Activated CD8-positive, alpha-beta T cell treated with anti-CD3 and anti-CD28 coated beads, Interleukin-2, amount 10 ng/mL, durations not matched to agents 7 days and 5 days (primary cell): ENCODE data around the gene CD248. TPM values are rescaled to one million over a fixed set of nuclear protein-coding genes. Genes with fewer than 3 reads are reported as not detected.
A peak's percentile ranks its signal among the peaks of the same experiment; 100 is the strongest.

Experiments
- ATAC-seq: fragments of 150-1000 bp; cut with Tn5 transposase; one replicate; pipeline ENCODE4 v1.10.0; 2021; ENCODE audit warnings: moderate library complexity
- CTCF ChIA-PET: fragments of 350-600 bp; sonication (Branson Sonifier 250); formaldehyde crosslinking; loops from one replicate; lab custom pipeline; 2021; ENCODE audit warnings: antibody characterized with exemption; lab: Charles Lee
- POLR2A ChIA-PET: fragments of 350-600 bp; sonication (Branson Sonifier 250); formaldehyde crosslinking; loops from one replicate; lab custom pipeline; 2021; ENCODE audit warnings: antibody characterized with exemption; lab: Charles Lee
- DNase-seq: peaks from one replicate; pipeline ENCODE4 v3.0.0-alpha.2; 2020
- H3K27ac Mint-ChIP-seq: one replicate; pipeline ENCODE4 v1.8.0; 2021; ENCODE audit warnings: mild to moderate bottlenecking, mixed read lengths
- H3K27me3 Mint-ChIP-seq: one replicate; pipeline ENCODE4 v1.8.0; 2021; ENCODE audit warnings: low read depth, mixed read lengths
- H3K36me3 Mint-ChIP-seq: one replicate; pipeline ENCODE4 v1.8.0; 2021; ENCODE audit warnings: low read depth, mixed read lengths
- H3K4me1 Mint-ChIP-seq: one replicate; pipeline ENCODE4 v1.8.0; 2021; ENCODE audit warnings: low read depth, mixed read lengths
- H3K4me3 Mint-ChIP-seq: one replicate; pipeline ENCODE4 v1.8.0; 2021; ENCODE audit warnings: mild to moderate bottlenecking, mixed read lengths
- H3K9me3 Mint-ChIP-seq: one replicate; pipeline ENCODE4 v1.8.0; 2022; ENCODE audit warnings: mixed read lengths; ENCODE audit not compliant: insufficient read depth
- total RNA-seq, 2 experiments: library from RNA; stranded (reverse); gene quantifications; one replicate each; pipeline ENCODE4 v1.2.3, GENCODE V29; 2021

CD248 gene
- total RNA-seq, 2 experiments from 2014 or later: 79.5 to 80.8 TPM

DNA sequence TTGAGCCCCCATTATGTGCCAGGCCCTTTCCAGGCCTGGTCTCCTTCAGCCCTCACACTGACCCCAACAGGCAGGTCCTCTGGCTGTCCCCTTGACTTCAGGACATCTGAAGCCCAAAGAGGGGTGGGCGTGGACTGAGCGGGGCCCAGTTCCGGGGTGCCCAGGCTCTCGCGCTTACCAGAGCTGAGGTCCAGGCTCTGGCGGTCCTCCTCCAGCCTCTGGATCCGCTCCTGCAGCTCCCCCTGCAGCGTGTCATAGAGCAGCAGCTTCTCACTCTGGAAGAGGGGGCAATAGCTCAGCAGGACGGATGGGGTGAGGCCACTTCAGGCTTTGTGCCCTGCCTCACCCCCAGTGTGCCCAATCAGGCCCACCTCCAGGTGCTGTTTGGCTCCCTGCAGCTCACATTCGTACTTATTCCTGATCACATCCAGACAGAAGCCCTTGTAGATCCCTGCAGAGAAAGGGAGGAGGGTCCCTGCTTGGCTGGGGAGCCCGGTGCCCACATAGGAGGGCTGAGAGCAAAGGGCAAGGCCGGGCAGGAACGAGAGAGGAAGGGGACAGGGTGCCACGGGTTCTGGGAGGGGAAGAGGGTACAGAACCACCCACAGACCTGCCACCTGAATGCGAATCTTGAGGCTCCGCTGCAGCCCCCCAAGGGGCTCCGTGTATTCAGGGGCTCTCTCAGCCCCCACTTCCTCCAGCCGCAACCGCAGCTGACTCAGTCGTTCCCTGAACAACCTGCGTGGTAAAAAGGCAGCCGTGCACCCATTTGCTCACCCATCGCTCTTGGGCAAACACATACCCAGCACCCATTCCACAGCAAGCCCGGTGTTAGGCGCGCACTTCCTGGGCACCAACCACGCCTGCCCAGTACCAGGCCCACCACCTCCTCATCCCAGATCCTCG is 24.0 kb upstream of the CD248 start:
- POLR2A ChIA-PET: no interaction called here
- DNase-seq (no peak), ATAC-seq (no peak)
- no peak overlapping the region for H3K27ac Mint-ChIP-seq
- peaks cover 34% of the 10 kb centered on the region for H3K36me3 Mint-ChIP-seq
- no peaks in the 10 kb centered on the region for H3K9me3 Mint-ChIP-seq
- CTCF ChIA-PET: interaction anchor here (1.0 to 7.6 kb wide), 3 partner anchors 29 to 48 kb away, joined by 5 to 79 read pairs (median 25); no protein-coding TSS in a partner anchor
- H3K4me1 Mint-ChIP-seq: peaks cover 66% of the 10 kb centered on the region
- H3K4me3 Mint-ChIP-seq: no peak overlapping the region
- H3K27me3 Mint-ChIP-seq: no peaks in the 10 kb centered on the region

- ChIA-PET CTCF (interaction anchor here (1.0 to 4.0 kb wide), 2 partner anchors 28 to 49 kb away, joined by 5 to 25 read pairs; no protein-coding TSS in a partner anchor), POLR2A (interaction anchor here (1.2 kb wide), 1 partner anchor 28 kb away, joined by 5 read pairs; no protein-coding TSS in a partner anchor)
- Mint-ChIP-seq H3K27ac (no peak overlapping the region), H3K36me3 (peaks cover 34% of the 10 kb centered on the region), H3K4me1 (peaks cover 64% of the 10 kb centered on the region), H3K27me3 (no peaks in the 10 kb centered on the region), H3K4me3 (no peak overlapping the region), H3K9me3 (no peaks in the 10 kb centered on the region)
- ATAC-seq: no peak
- no peak for DNase-seq
These were observed 23.0 kb upstream of the CD248 start for GRCh38 chr11:66339686-66340483.

DNA sequence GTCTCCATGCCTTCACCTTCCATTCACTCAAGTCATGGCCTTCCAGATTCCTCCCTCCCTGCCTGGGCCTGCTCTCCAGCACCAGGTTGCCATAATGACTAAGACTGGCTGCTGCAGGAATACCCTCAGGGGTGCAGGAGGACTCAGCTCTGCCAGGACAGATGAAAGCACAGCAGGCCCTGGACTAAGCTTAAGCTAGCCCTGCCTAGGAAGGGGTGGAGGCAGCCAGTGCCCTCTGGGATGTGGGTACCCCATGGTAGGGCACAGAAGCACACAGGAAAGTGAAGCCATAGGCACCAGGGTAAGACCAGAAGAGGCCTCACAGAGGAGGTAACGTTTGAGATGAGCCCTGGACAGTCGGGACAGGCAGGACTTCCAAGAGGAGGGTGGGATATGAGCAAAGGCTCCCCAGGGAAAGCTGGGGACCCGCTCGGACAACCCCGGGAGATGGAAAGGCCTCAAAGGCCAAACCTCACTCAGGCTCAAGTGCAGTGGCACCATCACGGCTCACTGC is 22.4 kb upstream of the CD248 start:
- Mint-ChIP-seq H3K27me3 (no peaks in the 10 kb centered on the region), H3K4me1 (peaks cover 58% of the 10 kb centered on the region), H3K36me3 (peaks cover 34% of the 10 kb centered on the region), H3K27ac (no peak overlapping the region), H3K9me3 (no peaks in the 10 kb centered on the region), H3K4me3 (no peak overlapping the region)
- no peak for ATAC-seq
- CTCF ChIA-PET: interaction anchor here (4.0 kb wide), 1 partner anchor 27 kb away, joined by 25 read pairs; no protein-coding TSS in a partner anchor
- no peak for DNase-seq
- POLR2A ChIA-PET: interaction anchor here (1.2 kb wide), 1 partner anchor 27 kb away, joined by 5 read pairs; no protein-coding TSS in a partner anchor

DNA sequence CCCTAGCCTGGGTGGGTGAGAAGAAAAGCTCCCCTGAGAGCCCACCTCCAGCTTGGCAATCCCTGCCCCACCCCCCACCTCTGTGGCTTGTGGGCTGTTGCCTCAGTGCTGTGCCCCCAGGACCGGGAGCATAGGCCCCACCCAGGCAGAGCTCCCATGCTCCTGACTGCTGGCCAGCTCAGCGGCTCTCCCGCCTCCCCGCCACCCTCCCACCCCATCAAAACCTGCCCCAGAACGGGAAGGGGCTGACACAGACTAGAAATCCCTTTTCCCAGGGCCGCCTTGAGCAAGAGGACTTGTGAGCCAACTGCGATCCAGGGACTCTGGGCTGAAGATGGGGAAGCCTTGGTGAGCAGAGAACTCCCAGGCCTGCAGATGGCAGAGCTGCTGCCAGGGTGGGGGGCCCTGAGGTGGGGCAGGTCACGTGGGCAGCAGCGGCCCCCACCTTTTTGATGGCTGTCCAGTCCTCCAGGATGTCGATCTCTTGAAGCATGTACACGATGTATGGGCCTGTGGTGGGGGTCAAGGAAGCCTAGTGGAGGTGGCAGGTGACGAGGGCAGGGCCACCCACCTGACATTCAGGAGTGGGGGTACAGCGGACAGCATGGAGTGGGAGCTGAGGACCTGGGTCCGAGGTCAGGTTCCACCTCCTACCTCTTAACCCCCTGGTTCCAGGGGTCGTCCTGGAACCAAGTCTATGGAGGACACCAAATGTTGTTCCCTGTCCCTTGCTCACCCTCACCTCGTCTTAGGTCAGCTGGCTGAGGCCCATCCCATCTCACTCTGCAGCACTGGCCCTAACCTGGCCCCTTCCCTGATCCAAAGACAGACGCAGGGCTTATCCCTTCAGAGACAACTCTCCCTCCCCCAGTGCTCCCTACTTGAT is 21.7 kb upstream of the CD248 start:
- Mint-ChIP-seq H3K4me3 (no peak overlapping the region), H3K4me1 (peaks cover 51% of the 10 kb centered on the region), H3K27ac (peak overlapping the region; percentile 52), H3K36me3 (peaks cover 34% of the 10 kb centered on the region), H3K9me3 (no peaks in the 10 kb centered on the region), H3K27me3 (no peaks in the 10 kb centered on the region)
- POLR2A ChIA-PET: interaction anchor here (1.2 to 1.6 kb wide), 2 partner anchors 26 to 27 kb away, joined by 5 to 7 read pairs; no protein-coding TSS in a partner anchor
- CTCF ChIA-PET: interaction anchor here (0.7 to 4.0 kb wide), 6 partner anchors 10 to 56 kb away, joined by 3 to 25 read pairs (median 3); no protein-coding TSS in a partner anchor
- no peak for ATAC-seq
- DNase-seq: no peak

DNA sequence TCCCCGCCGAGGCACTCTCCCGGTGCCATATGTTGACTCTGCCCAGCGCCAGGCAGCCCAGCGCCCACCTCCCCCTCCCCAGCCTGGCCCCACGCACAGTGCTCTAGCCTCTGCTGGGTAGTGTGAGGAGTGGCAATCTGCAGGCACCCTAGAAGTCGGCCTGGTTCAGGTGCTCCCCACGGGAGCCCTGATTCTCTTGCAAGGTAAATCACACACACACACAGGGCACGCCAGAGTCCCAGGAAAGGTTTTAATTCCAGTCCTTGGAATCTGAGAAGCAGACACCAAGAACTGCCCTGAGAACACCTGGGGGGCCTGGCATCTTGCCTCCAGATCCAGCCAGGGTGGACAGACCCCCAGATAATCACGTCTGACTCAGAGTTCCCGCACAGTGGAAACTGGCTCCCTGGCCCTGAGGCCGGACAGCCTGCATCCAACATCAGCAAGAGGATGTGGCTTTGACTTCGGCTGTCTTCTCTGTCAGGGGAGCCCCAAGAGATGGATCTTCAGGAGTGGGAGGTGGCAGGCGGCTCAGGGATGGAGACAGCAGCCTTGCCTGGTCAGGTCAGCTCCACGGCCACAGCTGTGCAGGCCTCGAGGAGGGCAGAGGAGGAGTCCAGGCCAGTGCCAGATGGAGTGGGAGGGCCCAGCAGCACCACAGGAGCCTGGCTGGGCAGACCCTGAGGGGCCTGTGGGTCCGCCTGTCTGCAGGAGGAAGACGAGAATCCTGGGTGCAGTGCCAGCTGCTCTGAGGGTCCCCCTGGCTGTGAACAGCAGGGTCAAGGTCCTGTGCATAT is 20.5 kb upstream of the CD248 start:
- ATAC-seq (no peak), DNase-seq (no peak)
- ChIA-PET CTCF (interaction anchor here (0.7 to 8.7 kb wide), 8 partner anchors 11 to 55 kb away, joined by 3 to 194 read pairs (median 4); partner anchors contain the start of gene YIF1A), POLR2A (interaction anchor here (1.6 kb wide), 1 partner anchor 25 kb away, joined by 7 read pairs; no protein-coding TSS in a partner anchor)
- Mint-ChIP-seq H3K4me1 (peaks cover 42% of the 10 kb centered on the region), H3K36me3 (peaks cover 34% of the 10 kb centered on the region), H3K4me3 (peak overlapping the region; percentile 50), H3K27ac (peak overlapping the region; percentile 80), H3K27me3 (no peaks in the 10 kb centered on the region), H3K9me3 (no peaks in the 10 kb centered on the region)

DNA sequence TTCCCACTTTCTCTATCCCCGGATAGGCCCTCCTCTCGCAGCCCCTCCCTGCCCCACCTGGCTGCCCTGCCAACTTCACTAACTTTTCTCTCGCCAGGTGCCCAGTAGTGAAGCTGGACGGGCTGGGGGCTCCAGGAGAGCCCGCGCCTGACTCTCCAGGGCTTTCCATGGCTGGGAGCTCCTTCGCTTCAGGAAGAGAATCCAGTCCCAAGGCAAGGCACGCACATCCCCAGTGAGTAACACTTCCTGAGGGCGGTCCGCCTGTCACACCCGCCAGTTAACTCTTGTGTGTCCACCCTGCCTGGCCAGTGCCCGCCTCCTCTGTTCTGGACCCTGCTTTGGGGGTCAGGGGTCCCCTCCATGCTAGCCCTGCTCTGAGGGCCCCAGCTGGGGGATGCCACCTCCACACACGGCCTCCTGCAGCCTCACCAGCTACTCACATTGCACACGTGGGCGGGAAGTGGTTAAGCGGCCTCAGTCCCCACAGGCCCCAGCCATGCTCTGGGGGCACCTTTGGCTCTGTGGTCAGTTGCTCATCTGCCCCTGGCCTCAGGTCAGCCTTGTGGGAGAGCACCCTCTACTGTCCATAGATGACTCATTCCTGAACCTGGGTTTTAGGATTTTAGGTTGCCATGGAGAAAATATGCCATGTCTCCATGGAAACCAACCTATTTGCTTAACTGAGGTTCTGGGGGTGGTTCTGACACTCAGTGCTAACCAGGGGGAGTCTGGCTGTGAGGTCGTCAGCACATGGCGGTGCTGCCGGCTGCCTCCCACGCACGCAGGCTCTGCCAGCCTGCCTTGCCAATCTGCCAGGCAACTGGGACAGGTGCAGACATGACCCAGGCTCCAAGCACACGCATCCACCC is 19.6 kb upstream of the CD248 start, which contains the start of gene RIN1:
RIN1 (minus strand) TSS at position 201 of the 869 bp plus-strand sequence; CDS start at position 169, 32 bp downstream.
- POLR2A ChIA-PET: interaction anchor here (0.6 to 3.2 kb wide), 5 partner anchors 10 to 836 kb away, joined by 3 to 25 read pairs (median 9); partner anchors contain the start of gene CD248
- Mint-ChIP-seq H3K4me3 (peak within 1 kb of the TSS; percentile 50), H3K27me3 (no peaks in the 10 kb centered on the region), H3K9me3 (no peaks in the 10 kb centered on the region), H3K27ac (peak within 1 kb of the TSS; percentile 80), H3K36me3 (peaks cover 28% of the 10 kb centered on the region), H3K4me1 (peaks cover 40% of the 10 kb centered on the region)
- CTCF ChIA-PET: interaction anchor here (0.5 to 8.7 kb wide), 11 partner anchors 8 to 53 kb away, joined by 3 to 194 read pairs (median 5); partner anchors contain the start of genes BRMS1, CD248 and YIF1A
- ATAC-seq (peak; percentile 80), DNase-seq (peak; percentile 82)

- peak overlapping the region; percentile 43 for H3K27ac Mint-ChIP-seq
- no peaks in the 10 kb centered on the region for H3K9me3 Mint-ChIP-seq
- peak; percentile 2 for ATAC-seq
- ChIA-PET CTCF (interaction anchor here (0.5 to 8.7 kb wide), 13 partner anchors 9 to 54 kb away, joined by 3 to 194 read pairs (median 5); partner anchors contain the start of genes BRMS1, CD248 and YIF1A), POLR2A (interaction anchor here (0.6 to 3.2 kb wide), 6 partner anchors 9 to 836 kb away, joined by 3 to 25 read pairs (median 12); partner anchors contain the start of genes BRMS1 and CD248)
- no peak for DNase-seq
- peaks cover 40% of the 10 kb centered on the region for H3K4me1 Mint-ChIP-seq
- H3K36me3 Mint-ChIP-seq: peaks cover 24% of the 10 kb centered on the region
- H3K4me3 Mint-ChIP-seq: no peak overlapping the region
- no peaks in the 10 kb centered on the region for H3K27me3 Mint-ChIP-seq
These were observed 18.8 kb upstream of the CD248 start for GRCh38 chr11:66335531-66336233.

GRCh38 chr11:66334605-66335442 is 18.0 kb upstream of the CD248 start:
- no peaks in the 10 kb centered on the region for H3K9me3 Mint-ChIP-seq
- ChIA-PET POLR2A (interaction anchor here (0.6 to 3.2 kb wide), 5 partner anchors 8 to 22 kb away, joined by 3 to 25 read pairs (median 14); partner anchors contain the start of genes BRMS1 and CD248), CTCF (interaction anchor here (1.3 to 8.7 kb wide), 6 partner anchors 10 to 54 kb away, joined by 5 to 194 read pairs (median 7); partner anchors contain the start of gene BRMS1)
- H3K27me3 Mint-ChIP-seq: no peaks in the 10 kb centered on the region
- H3K4me1 Mint-ChIP-seq: peaks cover 42% of the 10 kb centered on the region
- peak overlapping the region; percentile 43 for H3K27ac Mint-ChIP-seq
- no peak overlapping the region for H3K4me3 Mint-ChIP-seq
- ATAC-seq (no peak), DNase-seq (no peak)
- H3K36me3 Mint-ChIP-seq: peaks cover 24% of the 10 kb centered on the region
